HUES48 (cell line): Measurements from ENCODE around the gene NAAA.

ENCODE experiments used
- H3K27ac ChIP-seq: one replicate; pipeline ENCODE4 v1.7.0; 2013; ENCODE audit warnings: low read depth, low read length, inconsistent platforms
- H3K27me3 ChIP-seq: 2 replicates; pipeline ENCODE4 v1.6.1; 2013; ENCODE audit warnings: mild to moderate bottlenecking, low read length; ENCODE audit not compliant: control insufficient read depth, insufficient read depth
- H3K36me3 ChIP-seq: 2 replicates; pipeline ENCODE4 v1.6.1; 2013; ENCODE audit warnings: low read length; ENCODE audit not compliant: control insufficient read depth, insufficient read depth
- H3K4me1 ChIP-seq: 2 replicates; pipeline ENCODE4 v1.6.1; 2013; ENCODE audit warnings: mild to moderate bottlenecking, low read length; ENCODE audit not compliant: control insufficient read depth, insufficient read depth
- H3K4me3 ChIP-seq: 2 replicates; pipeline ENCODE4 v1.5.1; 2013; ENCODE audit warnings: mild to moderate bottlenecking, low read depth, low read length
- H3K9ac ChIP-seq: 2 replicates; pipeline ENCODE4 v1.6.1; 2013; ENCODE audit warnings: mild to moderate bottlenecking, low read depth, low read length, moderate library complexity
- H3K9me3 ChIP-seq: 2 replicates; pipeline ENCODE4 v1.6.1; 2013; ENCODE audit warnings: low read length; ENCODE audit not compliant: control insufficient read depth, insufficient read depth

The NAAA gene

GRCh38 chr4:75892508-75892907 lies 48.3 kb downstream of the NAAA start:
- no peak overlapping the region for H3K27ac ChIP-seq
- H3K27me3 ChIP-seq: no peaks in the 10 kb centered on the region
- no peaks in the 10 kb centered on the region for H3K36me3 ChIP-seq
- no peak overlapping the region for H3K4me3 ChIP-seq
- H3K9me3 ChIP-seq: no peaks in the 10 kb centered on the region
- no peak overlapping the region for H3K9ac ChIP-seq
- no peaks in the 10 kb centered on the region for H3K4me1 ChIP-seq

- H3K27ac ChIP-seq: no peak overlapping the region
- no peak overlapping the region for H3K4me3 ChIP-seq
- H3K27me3 ChIP-seq: no peaks in the 10 kb centered on the region
- no peaks in the 10 kb centered on the region for H3K9me3 ChIP-seq
- H3K4me1 ChIP-seq: no peaks in the 10 kb centered on the region
- H3K9ac ChIP-seq: no peak overlapping the region
- H3K36me3 ChIP-seq: no peaks in the 10 kb centered on the region
These were observed 49.2 kb downstream of the NAAA start for GRCh38 chr4:75891611-75892010.

- Histone ChIP-seq H3K36me3 (no peaks in the 10 kb centered on the region), H3K27ac (no peak overlapping the region), H3K27me3 (no peaks in the 10 kb centered on the region), H3K9ac (no peak overlapping the region), H3K4me1 (no peaks in the 10 kb centered on the region), H3K4me3 (no peak overlapping the region), H3K9me3 (no peaks in the 10 kb centered on the region)
These were observed 51.1 kb downstream of the NAAA start for GRCh38 chr4:75889537-75890199.

GRCh38 chr4:75886104-75886503 lies 54.7 kb downstream of the NAAA start:
- Histone ChIP-seq H3K27ac (no peak overlapping the region), H3K36me3 (no peaks in the 10 kb centered on the region), H3K9ac (no peak overlapping the region), H3K9me3 (no peaks in the 10 kb centered on the region), H3K4me3 (no peak overlapping the region), H3K27me3 (no peaks in the 10 kb centered on the region), H3K4me1 (no peaks in the 10 kb centered on the region)

- Histone ChIP-seq H3K9me3 (no peaks in the 10 kb centered on the region), H3K27ac (no peak overlapping the region), H3K4me3 (no peak overlapping the region), H3K36me3 (no peaks in the 10 kb centered on the region), H3K4me1 (no peaks in the 10 kb centered on the region), H3K27me3 (no peaks in the 10 kb centered on the region), H3K9ac (no peak overlapping the region)
These were observed 59.3 kb downstream of the NAAA start for GRCh38 chr4:75881476-75881875.

GRCh38 chr4:75880278-75880677 lies 60.5 kb downstream of the NAAA start:
- Histone ChIP-seq H3K27me3 (no peaks in the 10 kb centered on the region), H3K4me1 (no peaks in the 10 kb centered on the region), H3K9me3 (no peaks in the 10 kb centered on the region), H3K36me3 (no peaks in the 10 kb centered on the region), H3K9ac (no peak overlapping the region), H3K27ac (no peak overlapping the region), H3K4me3 (no peak overlapping the region)

GRCh38 chr4:75878246-75878756 lies 62.5 kb downstream of the NAAA start:
- Histone ChIP-seq H3K9ac (no peak overlapping the region), H3K27me3 (no peaks in the 10 kb centered on the region), H3K4me1 (no peaks in the 10 kb centered on the region), H3K27ac (no peak overlapping the region), H3K9me3 (no peaks in the 10 kb centered on the region), H3K4me3 (no peak overlapping the region), H3K36me3 (no peaks in the 10 kb centered on the region)

- no peak overlapping the region for H3K27ac ChIP-seq
- no peaks in the 10 kb centered on the region for H3K36me3 ChIP-seq
- H3K27me3 ChIP-seq: no peaks in the 10 kb centered on the region
- no peak overlapping the region for H3K4me3 ChIP-seq
- H3K4me1 ChIP-seq: no peaks in the 10 kb centered on the region
- no peaks in the 10 kb centered on the region for H3K9me3 ChIP-seq
- H3K9ac ChIP-seq: no peak overlapping the region
These were observed 64.6 kb downstream of the NAAA start for GRCh38 chr4:75876218-75876617.

- Histone ChIP-seq H3K4me3 (no peak overlapping the region), H3K36me3 (no peaks in the 10 kb centered on the region), H3K27me3 (no peaks in the 10 kb centered on the region), H3K9ac (no peak overlapping the region), H3K27ac (no peak overlapping the region), H3K9me3 (no peaks in the 10 kb centered on the region), H3K4me1 (no peaks in the 10 kb centered on the region)
These were observed 71.7 kb downstream of the NAAA start for GRCh38 chr4:75869100-75869499.

GRCh38 chr4:75867130-75867529 lies 73.7 kb downstream of the NAAA start:
- no peaks in the 10 kb centered on the region for H3K4me1 ChIP-seq
- H3K9ac ChIP-seq: no peak overlapping the region
- no peaks in the 10 kb centered on the region for H3K36me3 ChIP-seq
- no peak overlapping the region for H3K27ac ChIP-seq
- H3K27me3 ChIP-seq: no peaks in the 10 kb centered on the region
- no peak overlapping the region for H3K4me3 ChIP-seq
- no peaks in the 10 kb centered on the region for H3K9me3 ChIP-seq
